ENCODE data around the gene NOP16.

NOP16 gene

GRCh38 chr5:176418251-176418650 lies 29.9 kb upstream of the NOP16 start:
- Histone ChIP-seq H3K4me1 (ENCODE audit: control insufficient read depth, insufficient read depth, low read length, poor library complexity, severe bottlenecking) (peaks cover 8% of the 10 kb centered on the region), H3K9me3 (ENCODE audit: control insufficient read depth, low read length) (peaks cover 7% of the 10 kb centered on the region), H3K4me3 (ENCODE audit: extremely low read depth, insufficient read depth, low read length, poor library complexity, severe bottlenecking) (no peak overlapping the region), H3K36me3 (ENCODE audit: control insufficient read depth, insufficient read depth, low read length) (no peaks in the 10 kb centered on the region), H3K27ac (ENCODE audit: low read depth, low read length, severe bottlenecking) (no peak overlapping the region)
- 86 to 87% methylated on average over 9 of the region's 9 CpGs for WGBS, 2 experiments (ENCODE audit: insufficient coverage in 2 of 2)

- peaks cover 6% of the 10 kb centered on the region for H3K36me3 ChIP-seq (ENCODE audit: control insufficient read depth, insufficient read depth, low read length)
- H3K27ac ChIP-seq (ENCODE audit: low read depth, low read length, severe bottlenecking) = no peak overlapping the region
- H3K4me3 ChIP-seq (ENCODE audit: extremely low read depth, insufficient read depth, low read length, poor library complexity, severe bottlenecking) = peak overlapping the region; percentile 8
- 87 to 92% methylated on average over 8 of the region's 11 CpGs for WGBS, 2 experiments (ENCODE audit: insufficient coverage in 2 of 2)
- H3K9me3 ChIP-seq (ENCODE audit: control insufficient read depth, low read length) = no peaks in the 10 kb centered on the region
- peaks cover 20% of the 10 kb centered on the region for H3K4me1 ChIP-seq (ENCODE audit: control insufficient read depth, insufficient read depth, low read length, poor library complexity, severe bottlenecking)
These were observed 28.6 kb upstream of the NOP16 start for GRCh38 chr5:176416965-176417364.

- H3K9me3 ChIP-seq (ENCODE audit: control insufficient read depth, low read length) = no peaks in the 10 kb centered on the region
- peak within 1 kb of the TSS; percentile 92 for H3K27ac ChIP-seq (ENCODE audit: low read depth, low read length, severe bottlenecking)
These were observed 27.8 kb upstream of the NOP16 start, which contains the start of gene CLTB for GRCh38 chr5:176415952-176416924. Gene CLTB (minus strand): TSS chr5:176416539. CDS start chr5:176416363, 176 bp downstream.

GRCh38 chr5:176415240-176415951 lies 27.0 kb upstream of the NOP16 start:
- 78 to 85% methylated on average over 8 to 10 of the region's 13 CpGs for WGBS, 2 experiments (ENCODE audit: insufficient coverage in 2 of 2)
- H3K36me3 ChIP-seq (ENCODE audit: control insufficient read depth, insufficient read depth, low read length) = peaks cover 8% of the 10 kb centered on the region
- peak overlapping the region; percentile 75 for H3K4me3 ChIP-seq (ENCODE audit: extremely low read depth, insufficient read depth, low read length, poor library complexity, severe bottlenecking)
- H3K27ac ChIP-seq (ENCODE audit: low read depth, low read length, severe bottlenecking) = peak overlapping the region; percentile 92
- peaks cover 25% of the 10 kb centered on the region for H3K4me1 ChIP-seq (ENCODE audit: control insufficient read depth, insufficient read depth, low read length, poor library complexity, severe bottlenecking)
- H3K9me3 ChIP-seq (ENCODE audit: control insufficient read depth, low read length) = no peaks in the 10 kb centered on the region

More at GRCh38 chr5:176415952-176416924, 27.8 kb upstream of the NOP16 start, which contains the start of gene CLTB:
- H3K4me3 ChIP-seq (ENCODE audit: extremely low read depth, insufficient read depth, low read length, poor library complexity, severe bottlenecking) = peak within 1 kb of the TSS; percentile 75
- WGBS, 2 experiments (ENCODE audit: insufficient coverage in 2 of 2) = 1 to 3% methylated on average over 89 to 98 of the region's 107 CpGs
- peaks cover 6% of the 10 kb centered on the region for H3K36me3 ChIP-seq (ENCODE audit: control insufficient read depth, insufficient read depth, low read length)
- peaks cover 25% of the 10 kb centered on the region for H3K4me1 ChIP-seq (ENCODE audit: control insufficient read depth, insufficient read depth, low read length, poor library complexity, severe bottlenecking)

GRCh38 chr5:176414704-176415103 lies 26.3 kb upstream of the NOP16 start:
- Histone ChIP-seq H3K4me3 (ENCODE audit: extremely low read depth, insufficient read depth, low read length, poor library complexity, severe bottlenecking) (no peak overlapping the region), H3K36me3 (ENCODE audit: control insufficient read depth, insufficient read depth, low read length) (peaks cover 15% of the 10 kb centered on the region), H3K9me3 (ENCODE audit: control insufficient read depth, low read length) (no peaks in the 10 kb centered on the region), H3K4me1 (ENCODE audit: control insufficient read depth, insufficient read depth, low read length, poor library complexity, severe bottlenecking) (peaks cover 25% of the 10 kb centered on the region), H3K27ac (ENCODE audit: low read depth, low read length, severe bottlenecking) (no peak overlapping the region)
- WGBS, 2 experiments (ENCODE audit: insufficient coverage in 2 of 2) = 90 to 92% methylated on average over 1 of the region's 3 CpGs

GRCh38 chr5:176413709-176414191 lies 25.4 kb upstream of the NOP16 start:
- H3K9me3 ChIP-seq (ENCODE audit: control insufficient read depth, low read length) = no peaks in the 10 kb centered on the region
- no peak overlapping the region for H3K4me3 ChIP-seq (ENCODE audit: extremely low read depth, insufficient read depth, low read length, poor library complexity, severe bottlenecking)
- peaks cover 25% of the 10 kb centered on the region for H3K4me1 ChIP-seq (ENCODE audit: control insufficient read depth, insufficient read depth, low read length, poor library complexity, severe bottlenecking)
- 82 to 88% methylated on average over 4 to 6 of the region's 7 CpGs for WGBS, 2 experiments (ENCODE audit: insufficient coverage in 2 of 2)
- no peak overlapping the region for H3K27ac ChIP-seq (ENCODE audit: low read depth, low read length, severe bottlenecking)
- H3K36me3 ChIP-seq (ENCODE audit: control insufficient read depth, insufficient read depth, low read length) = peaks cover 24% of the 10 kb centered on the region

GRCh38 chr5:176413255-176413565 lies 24.8 kb upstream of the NOP16 start:
- H3K27ac ChIP-seq (ENCODE audit: low read depth, low read length, severe bottlenecking) = no peak overlapping the region
- H3K9me3 ChIP-seq (ENCODE audit: control insufficient read depth, low read length) = no peaks in the 10 kb centered on the region
- no peak overlapping the region for H3K4me3 ChIP-seq (ENCODE audit: extremely low read depth, insufficient read depth, low read length, poor library complexity, severe bottlenecking)
- peaks cover 30% of the 10 kb centered on the region for H3K36me3 ChIP-seq (ENCODE audit: control insufficient read depth, insufficient read depth, low read length)
- H3K4me1 ChIP-seq (ENCODE audit: control insufficient read depth, insufficient read depth, low read length, poor library complexity, severe bottlenecking) = peaks cover 25% of the 10 kb centered on the region
- 80 to 91% methylated on average over 2 of the region's 2 CpGs for WGBS, 2 experiments (ENCODE audit: insufficient coverage in 2 of 2)

GRCh38 chr5:176412517-176413254 lies 24.3 kb upstream of the NOP16 start:
- H3K4me1 ChIP-seq (ENCODE audit: control insufficient read depth, insufficient read depth, low read length, poor library complexity, severe bottlenecking) = peaks cover 25% of the 10 kb centered on the region
- no peak overlapping the region for H3K4me3 ChIP-seq (ENCODE audit: extremely low read depth, insufficient read depth, low read length, poor library complexity, severe bottlenecking)
- no peak overlapping the region for H3K27ac ChIP-seq (ENCODE audit: low read depth, low read length, severe bottlenecking)
- WGBS, 2 experiments (ENCODE audit: insufficient coverage in 2 of 2) = 88 to 90% methylated on average over 6 to 8 of the region's 10 CpGs
- H3K9me3 ChIP-seq (ENCODE audit: control insufficient read depth, low read length) = no peaks in the 10 kb centered on the region
- H3K36me3 ChIP-seq (ENCODE audit: control insufficient read depth, insufficient read depth, low read length) = peaks cover 34% of the 10 kb centered on the region

GRCh38 chr5:176410486-176411180 lies 22.2 kb upstream of the NOP16 start:
- Histone ChIP-seq H3K36me3 (ENCODE audit: control insufficient read depth, insufficient read depth, low read length) (peaks cover 50% of the 10 kb centered on the region), H3K9me3 (ENCODE audit: control insufficient read depth, low read length) (no peaks in the 10 kb centered on the region), H3K4me3 (ENCODE audit: extremely low read depth, insufficient read depth, low read length, poor library complexity, severe bottlenecking) (no peak overlapping the region), H3K27ac (ENCODE audit: low read depth, low read length, severe bottlenecking) (no peak overlapping the region), H3K4me1 (ENCODE audit: control insufficient read depth, insufficient read depth, low read length, poor library complexity, severe bottlenecking) (peaks cover 25% of the 10 kb centered on the region)
- 80 to 98% methylated on average over 3 to 4 of the region's 5 CpGs for WGBS, 2 experiments (ENCODE audit: insufficient coverage in 2 of 2)

GRCh38 chr5:176409765-176410164 lies 21.4 kb upstream of the NOP16 start:
- Histone ChIP-seq H3K4me3 (ENCODE audit: extremely low read depth, insufficient read depth, low read length, poor library complexity, severe bottlenecking) (no peak overlapping the region), H3K4me1 (ENCODE audit: control insufficient read depth, insufficient read depth, low read length, poor library complexity, severe bottlenecking) (peaks cover 21% of the 10 kb centered on the region), H3K36me3 (ENCODE audit: control insufficient read depth, insufficient read depth, low read length) (peaks cover 58% of the 10 kb centered on the region), H3K27ac (ENCODE audit: low read depth, low read length, severe bottlenecking) (no peak overlapping the region), H3K9me3 (ENCODE audit: control insufficient read depth, low read length) (no peaks in the 10 kb centered on the region)
- 92 to 95% methylated on average over 2 to 3 of the region's 4 CpGs for WGBS, 2 experiments (ENCODE audit: insufficient coverage in 2 of 2)
